NCI-H187 (cell line): Measurements from ENCODE around the gene SCARB1.
"Not testable (repeated sequence)": the region's sequence is repeated elsewhere in the genome, so short reads cannot be mapped to it uniquely, and the experiment has no call there.

ENCODE experiments used
- DNase-seq, 2 experiments: peaks; one replicate each; lab custom pipeline; 2025; lab: John Stamatoyannopoulos, UW

Gene SCARB1

DNA sequence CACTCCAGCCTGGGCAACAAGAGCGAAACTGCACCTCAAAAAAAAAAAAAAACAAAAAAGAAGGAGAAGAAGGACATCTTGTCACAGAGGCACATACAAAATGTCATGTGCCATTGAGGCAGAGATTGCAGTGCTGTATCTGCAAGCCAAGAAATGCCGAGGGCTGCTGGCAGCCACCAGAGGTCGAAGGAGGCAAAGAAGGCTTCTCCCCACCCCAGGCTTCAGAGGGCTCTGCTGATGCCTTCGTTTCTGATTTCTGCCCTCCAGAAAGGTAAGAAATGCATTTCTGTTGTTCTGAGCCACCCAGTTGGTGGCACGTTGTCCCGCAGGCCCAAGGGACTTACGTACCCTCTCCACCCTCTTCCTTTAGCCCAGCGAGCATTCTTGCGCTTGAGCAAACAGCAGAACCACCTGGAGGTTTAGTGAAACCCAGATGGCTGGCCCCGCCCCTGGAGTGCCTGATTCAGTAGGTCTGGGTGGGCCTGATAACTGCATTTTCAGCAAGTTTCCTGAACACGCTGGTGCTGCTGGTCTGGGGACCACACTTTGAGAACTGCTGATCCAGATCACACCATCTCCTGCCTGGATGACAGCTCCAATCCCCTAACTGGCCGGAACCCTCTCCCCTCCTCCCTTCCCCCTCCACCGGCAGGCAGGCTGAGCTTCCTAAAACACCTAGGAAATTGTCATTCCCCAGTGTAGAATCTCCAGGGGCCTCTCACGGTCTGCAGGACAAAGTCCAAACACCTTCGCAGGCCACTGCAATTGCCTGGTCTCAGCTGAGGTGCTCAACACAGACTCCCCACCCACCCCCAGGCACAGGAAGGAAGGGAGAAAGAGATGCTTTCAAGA, 21.1 kb upstream of the SCARB1 start:
- no peak for DNase-seq

DNA sequence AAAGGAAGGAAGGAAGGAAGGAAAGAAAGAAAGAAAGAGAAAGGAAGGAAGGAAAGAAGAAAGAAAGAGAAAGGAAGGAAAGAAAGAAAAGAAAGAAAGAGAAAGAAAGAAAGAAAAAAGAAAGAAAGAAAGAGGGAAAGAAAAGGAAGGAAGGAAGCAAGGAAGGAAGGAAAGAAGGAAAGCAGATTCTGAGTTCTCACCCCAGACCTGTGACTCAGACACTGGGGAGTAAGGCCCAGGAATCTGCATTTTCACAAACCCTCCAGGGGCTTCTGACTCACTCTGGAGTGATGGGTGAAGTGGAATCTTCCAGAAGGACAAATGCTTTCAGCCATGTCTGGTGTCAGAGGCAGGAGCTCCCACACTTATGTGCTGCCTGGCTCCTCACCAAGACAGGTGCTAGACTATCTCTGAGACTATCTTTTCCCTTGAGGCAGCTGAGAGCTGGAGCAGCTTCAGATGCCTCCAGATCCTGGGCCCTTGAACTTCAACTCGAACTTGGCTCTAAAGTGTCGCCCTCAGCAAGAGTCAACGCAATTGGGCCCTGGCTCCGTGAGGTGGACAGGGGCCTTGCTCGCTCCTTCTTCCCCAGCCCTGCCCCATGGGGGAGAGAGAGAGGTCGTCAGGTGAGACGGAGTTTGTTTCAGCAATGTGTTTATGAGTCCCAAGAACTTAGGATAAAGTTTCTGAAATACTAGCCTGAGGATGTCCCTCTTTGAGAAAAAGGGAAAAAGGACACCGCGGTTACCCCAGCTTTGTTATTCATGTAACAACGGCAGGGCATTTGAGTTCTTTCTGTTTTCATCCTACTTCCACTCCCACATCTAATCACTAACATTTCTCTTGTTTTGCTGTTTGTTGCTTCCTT, 19.8 kb upstream of the SCARB1 start:
- no peak for DNase-seq

DNA sequence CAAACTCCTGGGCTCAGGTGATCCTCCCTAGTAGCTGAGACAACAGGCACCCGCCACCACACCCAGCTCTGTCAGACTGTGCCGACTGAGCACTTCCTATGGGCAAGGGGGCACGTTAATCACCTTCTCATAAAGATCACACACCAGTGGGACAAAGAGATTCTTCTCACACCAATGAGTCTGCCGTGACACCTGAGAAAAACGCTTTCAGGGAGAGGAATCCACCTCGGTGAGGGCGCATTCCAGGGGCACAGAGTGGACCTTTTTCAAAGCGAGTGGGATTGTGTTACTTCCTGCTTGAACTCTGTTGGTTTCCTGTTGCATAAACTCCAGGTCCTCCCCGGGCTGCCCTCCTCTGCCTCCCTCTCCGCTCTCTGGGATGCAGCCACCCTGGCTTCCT, 17.5 kb upstream of the SCARB1 start:
- DNase-seq: no peak

DNA sequence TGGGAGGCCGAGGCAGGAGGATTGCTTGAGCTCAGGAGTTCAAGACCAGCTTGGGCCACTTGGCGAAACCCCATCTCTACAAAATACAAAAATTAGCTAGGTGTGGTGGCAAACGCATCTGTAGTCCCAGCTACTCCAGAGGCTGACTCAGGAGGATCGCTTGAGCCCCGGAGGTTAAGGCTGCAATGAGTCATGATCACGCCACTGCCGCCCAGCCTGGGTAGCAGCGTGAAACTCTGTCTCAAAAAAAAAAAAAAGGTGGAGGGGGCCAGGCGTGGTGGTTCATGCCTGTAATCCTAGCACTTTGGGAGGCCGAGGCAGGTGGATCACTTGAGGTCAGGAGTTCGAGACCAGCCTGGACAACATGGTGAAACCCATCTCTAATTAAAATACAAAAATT, 16.7 kb upstream of the SCARB1 start:
- not testable (repeated sequence) for DNase-seq

DNA sequence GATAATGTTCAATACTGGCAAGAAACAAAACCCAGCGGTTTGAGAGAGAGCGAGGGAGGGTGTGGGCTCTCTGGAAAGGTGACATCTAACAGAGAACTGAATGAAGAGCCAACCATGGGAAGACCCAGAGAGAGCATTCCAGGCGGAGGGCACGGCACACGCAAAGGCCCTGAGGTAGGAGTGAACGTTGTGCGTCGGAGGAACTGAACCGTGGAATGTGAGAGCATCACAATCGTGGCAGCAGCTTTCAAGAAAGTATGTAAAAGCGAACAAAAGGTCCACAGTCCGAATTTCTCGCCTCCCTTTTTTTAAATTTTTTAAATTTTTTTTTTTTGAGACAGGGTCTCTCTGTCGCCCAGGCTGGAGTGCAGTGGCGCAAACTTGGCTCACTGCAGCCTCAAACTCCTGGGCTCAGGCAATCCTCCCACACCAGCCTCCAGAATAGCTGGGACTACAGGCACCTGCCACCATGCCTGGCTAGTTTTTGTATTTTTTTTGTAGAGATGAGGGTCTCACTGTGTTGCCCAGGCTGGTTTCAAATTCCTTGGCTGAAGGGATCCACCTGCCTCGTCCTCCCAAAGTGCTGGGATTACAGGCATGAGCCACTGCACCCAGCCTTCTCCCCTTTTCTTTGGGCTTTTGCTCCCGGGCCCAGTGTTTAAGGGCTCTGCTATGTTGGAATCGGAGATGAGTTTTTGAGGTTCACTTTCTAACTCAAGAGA, 15.3 kb upstream of the SCARB1 start:
- DNase-seq: no peak

DNA sequence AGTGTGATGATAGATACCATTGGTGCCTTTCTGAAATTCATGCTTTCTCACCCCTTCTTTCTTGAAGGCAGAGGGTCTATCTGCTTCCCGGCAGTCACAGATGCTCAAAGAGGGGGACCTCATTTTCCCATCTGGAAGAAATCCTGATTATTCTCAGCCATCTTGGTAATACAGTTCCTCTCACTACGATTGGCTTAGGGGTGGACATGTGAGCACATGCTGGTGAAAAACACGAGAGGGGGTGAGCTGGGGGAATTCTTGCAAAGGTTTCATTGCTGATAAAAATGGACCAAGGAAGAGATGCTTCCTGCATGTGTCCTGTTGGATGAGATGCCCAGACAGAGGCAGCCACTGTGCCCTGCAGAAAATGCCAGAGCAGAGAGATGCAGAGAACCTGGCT, 13.8 kb upstream of the SCARB1 start:
- DNase-seq: no peak

DNA sequence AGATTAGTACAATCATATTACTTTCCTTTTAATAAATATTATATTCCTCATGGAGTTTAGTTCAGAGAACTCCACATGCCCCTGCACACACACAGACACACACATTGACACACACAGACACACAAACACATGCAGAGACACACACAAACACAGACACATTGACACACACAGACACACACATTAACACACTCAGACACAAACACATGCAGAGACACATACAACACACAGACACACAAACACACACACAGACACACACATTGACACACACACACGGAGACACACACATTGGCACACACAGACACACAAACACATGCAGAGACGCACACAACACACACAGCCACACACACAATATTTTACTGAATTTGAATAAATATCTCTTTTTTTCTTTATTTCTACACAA, 12.5 kb upstream of the SCARB1 start:
- DNase-seq: no peak

DNA sequence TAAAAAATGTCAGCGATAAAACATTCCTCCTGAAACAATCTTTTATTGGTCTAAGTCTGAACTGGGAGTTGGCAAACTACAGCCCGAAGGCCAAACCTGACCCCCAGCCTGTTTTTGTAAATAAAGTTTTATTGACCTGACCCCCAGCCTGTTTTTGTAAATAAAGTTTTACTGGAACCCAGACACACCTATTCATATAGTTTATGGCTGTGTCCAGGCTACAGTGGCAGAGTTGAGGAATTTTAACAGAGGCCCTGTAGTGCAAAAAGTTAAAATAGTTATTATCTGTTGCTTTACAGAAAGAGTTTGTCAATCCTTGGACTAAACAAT, 12.1 kb upstream of the SCARB1 start:
- DNase-seq: no peak

DNA sequence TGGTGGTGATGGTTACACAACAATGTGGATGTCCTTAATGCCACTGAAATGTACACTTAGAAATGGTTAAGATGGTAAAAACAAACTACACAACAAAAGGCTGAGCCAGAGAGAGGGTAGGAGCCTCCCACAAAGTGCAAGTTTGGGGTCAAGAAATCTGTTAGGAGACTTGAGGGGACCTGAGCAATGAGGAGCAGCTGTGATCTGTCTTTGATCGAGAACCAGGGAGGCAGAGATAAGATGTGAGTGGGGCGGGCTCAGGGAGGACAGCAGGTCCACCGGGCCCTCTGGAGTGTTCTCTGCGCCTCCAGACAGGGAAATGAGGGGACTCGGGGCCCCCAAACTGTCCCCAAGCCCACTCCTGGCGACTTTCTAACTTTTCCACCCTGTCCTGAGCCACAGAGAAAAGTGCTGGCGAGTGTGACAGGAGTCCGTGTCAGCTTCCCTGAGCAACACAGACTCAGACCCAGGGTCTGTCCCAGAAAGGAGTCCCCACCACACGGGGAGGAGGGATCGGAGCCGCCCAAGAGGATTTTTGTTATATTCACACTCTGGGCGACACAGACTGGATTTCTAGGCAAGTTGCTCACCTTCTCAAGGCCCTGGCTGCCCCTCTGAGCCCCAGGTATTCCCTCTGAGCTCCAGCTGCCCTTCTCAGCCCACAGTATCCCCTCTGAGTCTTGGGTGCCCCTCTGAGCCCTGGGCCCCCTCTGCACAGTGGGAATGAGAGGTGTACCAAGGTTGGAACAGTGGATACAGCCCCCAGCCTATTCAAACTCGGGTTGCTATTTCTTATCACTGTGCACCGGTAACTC, 11.5 kb upstream of the SCARB1 start:
- DNase-seq: no peak

DNA sequence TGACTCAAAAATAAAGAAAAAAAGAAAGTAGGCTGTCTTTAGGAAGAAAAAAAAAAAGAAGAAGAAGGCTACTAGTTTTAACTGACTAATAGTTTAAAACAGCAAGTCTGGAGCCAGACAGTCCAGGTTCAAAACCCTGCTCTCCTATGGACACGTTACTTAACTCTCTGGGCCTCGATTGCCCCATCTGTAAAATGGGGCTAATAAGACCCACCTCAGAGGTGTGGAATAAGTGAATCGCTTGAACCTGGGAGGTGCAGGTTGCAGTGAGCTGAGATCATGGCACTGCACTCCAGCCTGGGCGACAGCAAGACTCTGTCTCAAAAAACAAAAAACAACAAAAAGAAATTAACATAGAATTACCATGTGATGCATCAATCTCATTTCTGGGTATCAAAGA, 10.5 kb upstream of the SCARB1 start:
- DNase-seq: no peak

DNA sequence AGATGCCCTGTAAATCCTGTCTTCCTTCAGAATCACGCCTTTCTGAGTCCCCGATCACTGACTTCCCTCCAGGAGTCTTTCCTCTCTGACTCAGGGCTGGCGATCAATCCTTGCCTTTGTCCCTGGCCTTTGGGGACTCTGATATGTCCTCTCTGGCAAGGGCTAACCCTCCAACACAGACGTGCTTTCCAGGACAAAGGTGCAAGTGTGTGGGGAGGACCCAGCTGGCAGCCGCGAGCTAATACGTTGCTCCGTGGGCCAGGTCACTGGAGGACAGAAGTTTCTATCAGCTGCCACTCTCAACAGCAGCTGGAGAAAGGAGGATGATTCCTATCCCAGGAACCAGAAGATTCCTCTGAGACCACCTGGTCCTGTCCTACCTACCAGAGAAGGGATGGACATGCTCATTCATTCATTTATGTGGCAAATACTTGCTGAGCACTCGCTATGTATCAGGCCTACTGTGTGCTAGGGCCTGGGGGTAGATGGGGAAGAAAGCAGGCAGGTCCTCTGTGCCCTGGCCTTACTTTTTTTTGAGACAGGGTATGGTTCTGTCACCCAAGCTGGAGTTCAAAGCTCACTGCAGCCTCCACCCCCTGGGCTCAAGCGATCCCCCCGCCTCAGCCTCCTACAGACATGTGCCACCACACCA, 8.5 kb upstream of the SCARB1 start:
- no peak for DNase-seq

DNA sequence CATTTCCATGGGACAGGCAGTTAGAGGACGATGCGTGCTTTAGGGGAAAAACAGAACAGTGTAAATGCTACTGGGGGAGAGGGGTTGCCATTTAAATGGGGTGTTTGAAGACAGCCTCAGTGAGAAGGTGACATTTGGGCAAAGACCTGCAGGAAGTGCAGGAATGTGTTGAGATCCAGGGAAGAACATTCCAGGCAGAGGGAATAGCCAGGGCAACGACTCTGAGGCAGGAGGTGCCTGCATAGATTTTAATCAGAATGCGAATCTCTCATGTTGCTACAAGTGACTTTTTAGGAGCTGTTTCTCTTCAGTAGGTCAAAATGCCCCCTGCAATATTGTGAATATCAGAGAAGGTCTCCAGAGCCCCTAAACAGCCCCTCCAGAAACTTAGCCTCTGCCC, 7.6 kb upstream of the SCARB1 start:
- no peak for DNase-seq

DNA sequence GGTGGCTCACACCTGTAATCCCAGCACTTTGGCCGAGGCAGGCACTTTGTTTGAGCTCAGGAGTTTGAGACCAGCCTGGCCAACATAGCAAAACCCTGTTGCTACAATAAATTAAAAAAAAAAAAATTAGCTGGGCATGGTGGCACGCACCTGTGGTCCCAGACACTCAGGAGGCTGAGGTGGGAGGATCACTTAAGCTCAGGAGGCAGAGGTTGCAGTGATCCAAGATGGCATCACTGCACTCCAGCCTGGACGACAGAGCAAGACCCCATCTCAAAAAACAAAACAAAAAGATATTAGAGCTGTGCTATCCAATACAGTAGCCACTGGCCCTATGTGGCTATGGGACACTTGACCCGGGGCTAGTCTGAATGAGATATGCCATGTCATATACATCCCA, 6.9 kb upstream of the SCARB1 start:
- DNase-seq: no peak

DNA sequence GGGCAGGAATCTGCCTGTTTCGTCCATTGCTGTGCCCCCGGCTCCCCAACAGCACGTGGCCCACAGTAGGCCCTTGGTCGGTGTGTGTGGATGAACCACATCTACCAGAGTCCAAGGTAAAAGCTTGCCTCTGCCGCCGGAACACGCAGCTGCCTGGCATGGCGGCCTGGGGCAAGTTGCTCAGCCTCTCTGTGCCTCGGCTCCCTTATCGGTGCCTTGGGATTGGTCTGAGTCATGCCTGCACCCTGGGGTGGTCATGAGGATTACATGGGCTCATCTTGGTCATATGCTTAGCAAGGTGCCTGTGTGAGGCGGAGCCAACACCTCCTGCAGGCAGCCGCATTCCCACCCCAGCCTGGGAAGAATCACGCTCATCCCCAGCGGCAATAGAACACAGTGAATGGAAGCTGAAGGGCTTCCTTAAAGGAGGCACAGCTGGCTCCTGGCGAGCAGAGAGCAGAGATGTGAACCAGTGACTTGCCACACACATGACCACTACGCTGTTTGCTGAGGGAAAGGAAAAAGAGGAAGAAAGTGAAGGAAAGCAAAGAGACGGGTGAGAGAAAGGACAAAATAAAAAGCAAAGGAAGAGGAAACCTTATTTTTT, 5.5 kb upstream of the SCARB1 start:
- no peak for DNase-seq

DNA sequence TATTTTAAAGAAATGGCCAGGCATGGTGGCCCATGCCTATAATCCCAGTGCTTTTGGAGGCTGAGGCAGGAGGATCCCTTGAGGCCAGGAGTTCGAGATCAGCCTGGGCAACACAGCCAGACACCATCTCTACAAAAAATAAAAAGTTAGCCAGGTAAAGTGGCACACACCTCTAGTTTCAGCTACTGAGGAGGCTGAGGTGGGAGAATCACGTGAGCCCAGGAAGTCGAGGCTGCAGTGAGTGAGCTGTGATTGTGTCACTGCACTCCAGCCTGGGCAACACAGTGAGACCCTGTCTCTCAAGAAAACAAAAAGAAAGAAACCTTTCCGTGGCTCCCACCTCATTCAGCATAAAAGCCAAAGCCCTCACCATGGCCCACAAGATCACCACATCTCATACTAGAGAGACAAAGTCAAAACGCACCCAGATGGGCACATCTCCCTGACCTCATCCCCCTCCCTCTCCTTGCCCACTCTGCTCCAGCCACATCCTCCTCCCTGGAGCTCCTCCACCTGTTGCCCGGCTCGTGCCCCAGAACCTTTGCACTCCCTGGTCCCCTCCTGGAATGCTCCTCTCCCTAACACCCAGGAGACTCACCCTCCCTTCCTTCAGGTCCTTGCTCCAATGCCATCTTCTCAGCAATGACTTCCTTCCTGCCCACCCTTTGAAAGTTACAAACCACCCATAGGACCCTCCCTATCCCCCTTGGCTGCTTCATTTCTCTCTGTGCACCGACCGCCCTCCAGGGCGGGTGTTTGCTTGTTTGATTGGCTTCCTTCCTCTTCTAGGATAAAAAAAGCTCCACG, 4.8 kb upstream of the SCARB1 start:
- DNase-seq: no peak

DNA sequence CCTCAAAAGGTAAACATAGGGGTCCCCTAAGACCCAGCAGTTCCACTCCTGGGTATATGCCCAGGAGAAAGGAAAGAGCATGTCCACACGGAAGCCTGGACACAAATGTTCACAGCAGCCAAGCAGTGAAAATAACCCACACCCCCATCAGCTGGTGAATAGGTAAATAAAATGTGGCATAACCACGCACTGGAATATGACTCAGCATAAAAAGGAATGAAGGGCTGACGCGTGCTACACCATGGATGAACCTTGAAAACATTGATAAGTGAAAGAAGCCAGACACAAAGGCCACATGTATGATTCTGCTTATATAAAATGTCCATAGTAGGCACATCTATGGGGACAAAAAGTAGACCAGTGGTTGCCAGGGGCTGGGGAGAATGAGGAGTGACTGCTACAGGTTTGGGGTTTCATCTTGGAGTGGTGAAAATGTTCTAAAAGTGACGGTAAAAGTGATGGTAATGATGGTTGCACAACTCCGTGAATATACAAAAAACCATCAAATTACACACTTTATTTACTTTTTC, 3.8 kb upstream of the SCARB1 start:
- DNase-seq: no peak

DNA sequence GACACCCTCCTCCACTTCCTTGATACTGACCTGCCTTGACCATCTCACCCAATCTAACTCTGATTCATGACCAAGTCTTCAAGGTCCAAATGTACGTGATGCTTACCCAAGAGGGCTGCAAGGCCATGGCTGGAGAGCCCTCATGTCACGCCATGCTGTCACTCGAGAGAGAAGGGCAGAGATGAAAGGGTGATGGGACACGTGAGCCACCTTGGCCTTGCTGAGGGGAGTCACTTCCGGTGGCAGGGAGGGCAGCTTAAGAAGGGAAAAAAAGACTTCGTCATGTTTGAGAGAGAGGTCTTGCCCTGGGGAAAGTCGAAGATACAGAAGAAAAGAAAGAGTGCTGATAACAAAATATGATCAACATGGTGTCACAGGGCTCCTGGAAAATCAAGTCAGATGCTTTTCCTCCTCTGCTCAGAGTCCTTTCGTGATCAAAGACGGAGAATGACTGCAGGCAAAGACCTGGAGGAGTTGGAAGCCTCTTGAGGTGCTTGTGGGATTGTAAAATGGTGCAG, 3.3 kb upstream of the SCARB1 start:
- no peak for DNase-seq

DNA sequence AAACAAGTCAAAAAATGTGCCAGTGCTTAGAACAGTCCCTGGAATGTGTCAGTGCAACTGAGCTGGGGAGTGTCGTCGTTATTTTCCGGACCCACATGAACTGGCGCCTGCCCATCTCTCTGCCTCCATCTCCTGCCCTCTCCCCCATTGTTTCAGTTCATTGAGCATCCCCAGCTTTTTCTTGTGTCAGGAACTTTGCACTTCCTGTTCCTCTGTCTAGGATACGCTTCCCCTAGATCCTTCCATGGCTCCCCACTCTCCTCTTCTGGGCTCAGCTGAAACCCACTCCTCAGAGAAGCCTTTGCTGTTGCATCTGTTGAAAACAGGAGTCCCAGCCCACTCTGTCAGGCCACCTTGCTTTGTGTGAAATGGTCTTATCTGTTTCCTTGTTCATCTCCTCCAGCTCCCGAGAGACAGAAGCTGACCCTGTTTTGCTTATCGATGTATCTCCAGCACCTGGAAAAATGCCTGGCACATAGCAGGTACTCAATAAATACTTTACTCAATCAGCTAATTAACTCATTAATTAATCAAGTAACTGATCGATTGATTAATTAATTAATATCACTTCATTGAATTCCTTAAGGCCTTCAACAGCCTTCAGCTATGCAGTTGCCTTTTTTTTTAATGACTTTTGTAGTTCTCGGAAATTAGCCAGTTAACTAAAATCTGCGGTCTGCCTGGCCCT, 2.7 kb upstream of the SCARB1 start:
- no peak for DNase-seq

DNA sequence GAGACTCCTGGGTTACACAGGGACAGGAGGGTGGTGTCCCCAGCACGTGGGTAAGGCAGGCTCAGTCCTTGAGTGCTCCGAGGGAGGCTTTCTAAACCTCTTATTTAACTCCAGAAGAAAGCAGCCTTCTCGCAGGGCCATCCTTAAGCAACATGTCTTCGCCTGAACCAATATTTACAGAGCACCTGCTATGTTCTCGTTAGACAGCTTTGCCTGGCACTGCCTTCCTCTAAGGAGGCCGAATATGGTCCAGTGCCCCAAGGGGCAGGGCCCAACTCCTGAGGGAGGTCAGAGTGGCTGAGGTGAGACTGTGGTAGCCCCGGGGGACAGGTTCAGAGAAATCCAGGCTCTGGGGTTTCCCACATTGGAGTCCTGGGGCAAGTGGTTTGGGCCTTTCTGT, 2.1 kb upstream of the SCARB1 start:
- no peak for DNase-seq
